K562 (cell line): ENCODE data around the gene PHF1. TPM values are rescaled to one million over a fixed set of nuclear protein-coding genes. Genes with fewer than 3 reads are reported as not detected.

Experiments
- ARID2 ChIP-seq: fragments of 450-650 bp; IDR thresholded peaks from 2 replicates; pipeline ENCODE4 v1.6.1; 2017; ENCODE audit warnings: antibody characterized with exemption, mild to moderate bottlenecking
- CTCFL ChIP-seq: IDR thresholded peaks from 2 replicates; pipeline ENCODE4 v1.6.1; 2011; ENCODE audit warnings: borderline replicate concordance, low read depth, mild to moderate bottlenecking, moderate library complexity, low read length; ENCODE audit not compliant: insufficient read depth, poor library complexity, severe bottlenecking
- ERF ChIP-seq: fragments of 450-650 bp; formaldehyde crosslinking; IDR thresholded peaks from 2 replicates; pipeline ENCODE4 v1.4.0; 2020; ENCODE audit warnings: mild to moderate bottlenecking, mixed read lengths
- HBP1 ChIP-seq: fragments of 450-650 bp; formaldehyde crosslinking; IDR thresholded peaks from 2 replicates; pipeline ENCODE4 v1.4.0; 2022; ENCODE audit warnings: missing genetic modification characterization
- HLTF ChIP-seq: fragments of 450-650 bp; IDR thresholded peaks from 2 replicates; pipeline ENCODE4 v1.6.1; 2016
- JUNB ChIP-seq: fragments of 450-650 bp; formaldehyde crosslinking; conservative IDR thresholded peaks from 2 replicates; pipeline ENCODE4 v1.4.0; 2020; ENCODE audit warnings: mild to moderate bottlenecking
- KAT7 ChIP-seq: sonication (generic); formaldehyde crosslinking; IDR thresholded peaks from 2 replicates; pipeline ENCODE4 v1.8.0; 2022; ENCODE audit warnings: missing genetic modification reagents, mild to moderate bottlenecking, borderline replicate concordance
- KDM1A ChIP-seq, 2 experiments: fragments of 450-650 bp; IDR thresholded peaks; 2 replicates each; pipeline ENCODE4 v1.6.1; 2016; ENCODE audit warnings: mild to moderate bottlenecking in 2 of 2
- KDM5B ChIP-seq: fragments of 200-600 bp; sonication (generic); IDR thresholded peaks from 2 replicates; pipeline ENCODE4 v1.6.1; 2012; ENCODE audit warnings: low read depth, mild to moderate bottlenecking, moderate library complexity, low read length, control low read depth, inconsistent platforms; ENCODE audit not compliant: insufficient replicate concordance
- KLF10 ChIP-seq: fragments of 250-450 bp; sonication (Bioruptor Pico); IDR thresholded peaks from 2 replicates; pipeline ENCODE4 v1.6.1; 2021; ENCODE audit warnings: matching md5 sums
- MIER1 ChIP-seq: fragments of 450-650 bp; IDR thresholded peaks from 2 replicates; pipeline ENCODE4 v1.6.1; 2016; ENCODE audit warnings: antibody characterized with exemption, mild to moderate bottlenecking, low read depth
- PHB2 ChIP-seq: fragments of 450-650 bp; IDR thresholded peaks from 2 replicates; pipeline ENCODE4 v1.6.1; 2017; ENCODE audit warnings: low read depth
- POLR2H ChIP-seq: IDR thresholded peaks from 2 replicates; pipeline ENCODE4 v1.6.1; 2016; ENCODE audit warnings: missing genetic modification characterization, low read depth, mild to moderate bottlenecking, control low read depth, missing compliant biosample characterization, moderate library complexity
- RAD21 ChIP-seq, 2 experiments: fragments of 250-450 bp in 1 of 2; fragments of 450-650 bp in 1 of 2; sonication (Bioruptor Pico) in 1 of 2; formaldehyde crosslinking in 1 of 2; IDR thresholded peaks in 1 of 2; conservative IDR thresholded peaks in 1 of 2; 2 replicates each; pipeline versions ENCODE4 v1.4.0 to v1.8.0; 2020 to 2022; ENCODE audit warnings: mild to moderate bottlenecking in 2 of 2, moderate library complexity in 1 of 2
- RBBP5 ChIP-seq: fragments of 200-600 bp; sonication (generic); IDR thresholded peaks from 2 replicates; pipeline ENCODE4 v1.6.1; 2012; ENCODE audit warnings: borderline replicate concordance, mild to moderate bottlenecking, low read length, control low read depth, inconsistent platforms; ENCODE audit not compliant: insufficient read depth, poor library complexity, severe bottlenecking
- SMARCE1 ChIP-seq: fragments of 450-650 bp; IDR thresholded peaks from 2 replicates; pipeline ENCODE4 v1.7.1; 2016; ENCODE audit warnings: mild to moderate bottlenecking
- TEAD1 ChIP-seq, 2 experiments: fragments of 450-650 bp in 1 of 2; sonication (generic) in 1 of 2; formaldehyde crosslinking; IDR thresholded peaks; 2 replicates each; pipeline versions ENCODE4 v1.4.0 to v1.8.0; 2020 to 2022; ENCODE audit warnings: mild to moderate bottlenecking in 2 of 2, missing genetic modification reagents in 1 of 2
- THRA ChIP-seq: fragments of 450-650 bp; IDR thresholded peaks from 2 replicates; pipeline ENCODE4 v1.6.1; 2017; ENCODE audit warnings: mild to moderate bottlenecking, moderate library complexity
- ZBTB2 ChIP-seq: fragments of 450-650 bp; IDR thresholded peaks from 2 replicates; pipeline ENCODE4 v1.6.1; 2016; ENCODE audit warnings: antibody characterized with exemption
- polyA plus RNA-seq, 8 experiments: library from polyadenylated mRNA; depleted of rRNA in 4 of 8; stranded (reverse) in 5 of 8; unstranded in 3 of 8; fragments of >200 nt; fragmentation: Nextera tagmentation in 2 of 8; fragmentation: Illumina TruSeq in 1 of 8; extraction: Ambion mirVana in 2 of 8; extraction: Trizol in 1 of 8; gene quantifications; 2 replicates each; pipeline versions ENCODE4 v1.2.1 to v1.2.3, GENCODE V29; 2011 to 2014; ENCODE audit warnings: inconsistent platforms in 1 of 8, missing spikeins in 1 of 8
- total RNA-seq, 7 experiments: library from RNA; depleted of rRNA in 6 of 7; stranded (reverse); fragments of >200 nt in 6 of 7; fragmentation: Illumina TruSeq in 2 of 7; extraction: Trizol in 2 of 7; gene quantifications; 2 replicates each; pipeline versions ENCODE4 v1.2.1 to v1.2.3, GENCODE V29; 2011 to 2021; ENCODE audit warnings: low replicate concordance in 1 of 7

Gene PHF1
- total and polyA plus RNA-seq, 9 of the 15 experiments (the other 6 are each of a cell fraction or from before 2014, with no cell fraction given): 3.7 to 64.2 (median 33.7) TPM

- TF ChIP-seq ZBTB2 (0 out of 2 replicates have a peak, but pooled peaks have one; percentile 34), KDM5B (peak; percentile 50), RAD21 (CRISPR knock-in tag; conservative IDR thresholded peaks at IDR 0.05 in 1 of 2, IDR thresholded peaks at IDR 0.05 in 1 of 2) (peak in 1 of 2 experiments; percentile 23; a peak in 2 of 4 replicates), HBP1 (CRISPR knock-in tag) (peak; percentile 76), MIER1 (peak; percentile 72; the same call in 1 of the 2 replicates), THRA (no peak), HLTF (peak; percentile 96), CTCFL (peak; percentile 22), KAT7 (CRISPR knock-in tag) (peak; percentile 73; the same call in 1 of the 2 replicates), ERF (CRISPR knock-in tag) (no peak), SMARCE1 (peak; percentile 86), KLF10 (CRISPR knock-in tag) (no peak), TEAD1 (CRISPR knock-in tag; IDR thresholded peaks at IDR 0.05) (no peak), POLR2H (tag) (no peak), KDM1A (IDR thresholded peaks at IDR 0.05) (peak; percentile 74 to 75; a peak in 3 of 4 replicates), ARID2 (peak; percentile 58; the same call in 1 of the 2 replicates), PHB2 (peak; percentile 73; the same call in 1 of the 2 replicates), RBBP5 (peak; percentile 65), JUNB (CRISPR knock-in tag) (no peak)
These were observed 14.2 kb downstream of the PHF1 start (continued) for GRCh38 chr6:33424855-33425667.
